Type B pancreatic cell (in vitro differentiated cells): ENCODE results near the gene ADGRV1. TPM values are rescaled to one million over a fixed set of nuclear protein-coding genes. Genes with fewer than 3 reads are reported as not detected.

Source experiments
- DNase-seq: peaks from one replicate; pipeline ENCODE4 v3.0.0; 2021; ENCODE audit warnings: mixed read lengths; ENCODE audit not compliant: unreplicated experiment; ENCODE audit errors: extremely low spot score
- H3K27ac Mint-ChIP-seq: 2 replicates; pipeline ENCODE4 v1.8.0; 2021; ENCODE audit warnings: mild to moderate bottlenecking, mixed read lengths
- H3K27me3 Mint-ChIP-seq: 2 replicates; pipeline ENCODE4 v1.8.0; 2021; ENCODE audit warnings: mixed read lengths
- H3K36me3 Mint-ChIP-seq: 2 replicates; pipeline ENCODE4 v1.8.0; 2021; ENCODE audit warnings: mixed read lengths
- H3K4me1 Mint-ChIP-seq: one replicate; pipeline ENCODE4 v1.8.0; 2021; ENCODE audit warnings: mixed read lengths; ENCODE audit not compliant: unreplicated experiment
- H3K4me3 Mint-ChIP-seq: 2 replicates; pipeline ENCODE4 v1.8.0; 2021; ENCODE audit warnings: mild to moderate bottlenecking, mixed read lengths
- H3K9me3 Mint-ChIP-seq: 2 replicates; pipeline ENCODE4 v1.8.0; 2021; ENCODE audit warnings: mixed read lengths
- CTCF ChIP-seq: fragments of 200-600 bp; sonication (generic); conservative IDR thresholded peaks from 2 replicates; pipeline ENCODE4 v1.5.0; 2021; ENCODE audit warnings: antibody characterized with exemption, mild to moderate bottlenecking
- total RNA-seq: library from RNA; stranded (reverse); gene quantifications from 2 replicates; pipeline ENCODE4 v1.2.1, GENCODE V29; 2021; ENCODE audit warnings: low replicate concordance

Gene ADGRV1
- total RNA-seq, 1 donor from 2014 or later: 29.5 TPM

DNA sequence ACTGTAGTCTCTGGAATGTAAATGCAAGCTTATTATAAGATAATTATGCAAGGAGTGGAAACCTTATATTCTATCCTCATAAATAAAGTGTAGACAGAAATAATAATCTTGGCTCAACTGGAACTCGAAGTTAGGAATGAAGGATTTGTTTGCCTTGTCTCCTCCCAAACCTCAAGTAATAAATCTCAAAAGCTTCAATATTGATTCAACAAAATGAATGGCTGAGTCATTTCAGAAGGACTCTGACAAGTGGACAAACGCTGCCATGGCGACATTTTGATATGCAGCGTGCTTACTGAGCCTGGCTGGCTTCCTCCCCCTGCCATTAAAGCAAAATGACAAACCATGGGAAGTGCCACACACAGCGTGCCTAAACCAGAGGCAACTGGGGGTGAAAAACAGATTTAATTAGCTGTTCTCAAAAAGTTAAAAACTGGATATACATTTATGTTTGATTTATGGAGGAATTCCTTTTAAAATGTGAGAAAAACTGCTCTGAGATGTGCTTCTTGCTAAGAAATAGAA lies 10.5 kb upstream of the ADGRV1 start:
- Mint-ChIP-seq H3K27ac (no peak overlapping the region), H3K27me3 (peaks cover 15% of the 10 kb centered on the region), H3K4me3 (no peak overlapping the region)

GRCh38 chr5:90549223-90549622 lies 9.4 kb upstream of the ADGRV1 start:
- no peaks in the 10 kb centered on the region for H3K9me3 Mint-ChIP-seq
- DNase-seq: no peak
- no peaks in the 10 kb centered on the region for H3K36me3 Mint-ChIP-seq
- no peak overlapping the region for H3K4me3 Mint-ChIP-seq
- peaks cover 5% of the 10 kb centered on the region for H3K4me1 Mint-ChIP-seq
- no peak for TF ChIP-seq CTCF
- no peak overlapping the region for H3K27ac Mint-ChIP-seq
- H3K27me3 Mint-ChIP-seq: peaks cover 22% of the 10 kb centered on the region

More for the DNA sequence above, 10.5 kb upstream of the ADGRV1 start:
- Mint-ChIP-seq H3K36me3 (no peaks in the 10 kb centered on the region), H3K4me1 (peaks cover 5% of the 10 kb centered on the region), H3K9me3 (no peaks in the 10 kb centered on the region)
- no peak for TF ChIP-seq CTCF
- DNase-seq: no peak

DNA sequence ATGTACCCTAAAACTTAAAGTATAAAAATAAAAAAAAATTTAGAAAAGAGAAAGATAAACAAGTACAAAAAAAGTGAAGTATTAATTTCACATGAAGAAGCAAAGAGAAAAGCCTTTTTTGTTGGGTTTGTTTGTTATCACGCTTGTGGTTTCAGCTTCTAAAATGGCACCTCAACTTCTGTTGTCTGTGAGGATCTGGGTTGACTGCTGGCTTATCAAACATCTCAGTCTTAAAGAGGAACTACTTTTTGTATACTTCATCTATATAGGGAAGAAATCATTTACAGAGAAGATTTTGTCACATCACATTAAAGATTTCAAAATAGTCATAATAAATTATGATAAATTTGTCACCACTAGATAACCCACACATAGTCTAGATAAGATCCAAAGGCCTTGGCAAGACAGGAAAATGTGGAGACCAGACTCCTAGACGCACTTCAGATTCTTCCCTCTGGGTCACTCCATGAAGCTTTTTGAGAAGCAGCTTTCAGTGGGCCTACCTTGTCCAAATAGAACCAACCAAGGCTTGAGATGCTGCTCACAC lies 8.8 kb upstream of the ADGRV1 start:
- Mint-ChIP-seq H3K4me3 (no peak overlapping the region), H3K27me3 (peaks cover 25% of the 10 kb centered on the region), H3K9me3 (no peaks in the 10 kb centered on the region), H3K36me3 (no peaks in the 10 kb centered on the region), H3K27ac (no peak overlapping the region), H3K4me1 (peaks cover 5% of the 10 kb centered on the region)
- DNase-seq: no peak
- TF ChIP-seq CTCF: no peak

DNA sequence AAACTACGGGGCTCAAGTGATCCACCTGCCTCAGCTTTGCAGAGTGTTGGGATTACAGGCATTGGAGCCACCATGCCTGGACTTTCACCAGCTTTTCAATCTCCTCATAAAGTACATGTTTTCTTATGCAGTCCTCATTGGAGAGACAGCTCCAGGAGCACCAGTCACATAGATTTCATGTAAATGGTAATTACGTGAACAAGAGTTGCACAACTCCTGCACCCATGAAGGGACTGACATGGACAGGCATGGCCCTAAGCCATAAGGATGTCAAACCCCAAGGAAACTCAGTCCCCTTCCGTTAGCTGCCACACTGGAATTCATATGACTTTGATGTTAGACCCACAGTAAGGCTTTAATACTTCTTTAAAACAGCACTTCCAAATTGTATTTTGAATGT lies 7.6 kb upstream of the ADGRV1 start:
- H3K9me3 Mint-ChIP-seq: no peaks in the 10 kb centered on the region
- no peaks in the 10 kb centered on the region for H3K36me3 Mint-ChIP-seq
- no peak overlapping the region for H3K27ac Mint-ChIP-seq
- no peak for TF ChIP-seq CTCF
- H3K27me3 Mint-ChIP-seq: peaks cover 35% of the 10 kb centered on the region
- H3K4me1 Mint-ChIP-seq: peaks cover 5% of the 10 kb centered on the region
- no peak overlapping the region for H3K4me3 Mint-ChIP-seq
- no peak for DNase-seq

GRCh38 chr5:90551376-90551775 lies 7.2 kb upstream of the ADGRV1 start:
- peaks cover 39% of the 10 kb centered on the region for H3K27me3 Mint-ChIP-seq
- TF ChIP-seq CTCF: no peak
- no peaks in the 10 kb centered on the region for H3K9me3 Mint-ChIP-seq
- peaks cover 5% of the 10 kb centered on the region for H3K4me1 Mint-ChIP-seq
- no peak overlapping the region for H3K4me3 Mint-ChIP-seq
- H3K27ac Mint-ChIP-seq: no peak overlapping the region
- no peak for DNase-seq
- H3K36me3 Mint-ChIP-seq: no peaks in the 10 kb centered on the region
